Loucy (cell line): ENCODE measurements around the gene NEK3.

ENCODE experiments used
- H2AFZ ChIP-seq: fragments of 200-600 bp; sonication (generic); 2 replicates; pipeline ENCODE4 v1.6.0; 2016; ENCODE audit warnings: antibody characterized with exemption, mild to moderate bottlenecking, low read length, moderate library complexity
- H3F3A ChIP-seq: fragments of 200-600 bp; 2 replicates; pipeline ENCODE4 v1.6.0; 2016; ENCODE audit warnings: antibody characterized with exemption, low read depth, mild to moderate bottlenecking
- H3K27me3 ChIP-seq: fragments of 200-600 bp; sonication (generic); 2 replicates; pipeline ENCODE4 v1.6.1; 2014; ENCODE audit warnings: low read length, mild to moderate bottlenecking; ENCODE audit not compliant: insufficient read depth, poor library complexity, severe bottlenecking
- H3K36me3 ChIP-seq: fragments of 200-600 bp; sonication (generic); 2 replicates; pipeline ENCODE4 v1.6.1; 2016; ENCODE audit warnings: low read length; ENCODE audit not compliant: insufficient read depth
- H3K4me1 ChIP-seq: fragments of 200-600 bp; sonication (generic); 2 replicates; pipeline ENCODE4 v1.5.1; 2014; ENCODE audit warnings: low read length, mild to moderate bottlenecking; ENCODE audit not compliant: insufficient read depth, poor library complexity, severe bottlenecking
- H3K4me2 ChIP-seq: fragments of 200-600 bp; sonication (generic); 2 replicates; pipeline ENCODE4 v1.6.0; 2014; ENCODE audit warnings: antibody characterized with exemption, low read length, low read depth, mild to moderate bottlenecking; ENCODE audit not compliant: poor library complexity, severe bottlenecking
- H3K4me3 ChIP-seq: fragments of 200-600 bp; sonication (generic); 2 replicates; pipeline ENCODE4 v1.5.1; 2014; ENCODE audit warnings: low read length, mild to moderate bottlenecking, mixed read lengths; ENCODE audit not compliant: poor library complexity, severe bottlenecking
- H3K79me2 ChIP-seq: fragments of 200-600 bp; sonication (generic); 2 replicates; pipeline ENCODE4 v1.6.1; 2014; ENCODE audit warnings: low read length; ENCODE audit not compliant: insufficient read depth
- H3K9ac ChIP-seq: fragments of 200-600 bp; sonication (generic); 2 replicates; pipeline ENCODE4 v1.6.0; 2014; ENCODE audit warnings: mild to moderate bottlenecking, low read depth, low read length, moderate library complexity; ENCODE audit not compliant: poor library complexity, severe bottlenecking
- H3K9me2 ChIP-seq: fragments of 200-600 bp; sonication (generic); replicated peaks from 2 replicates; pipeline ENCODE4 v1.6.1; 2016; ENCODE audit warnings: low read depth, low read length, mixed read lengths
- H3K9me3 ChIP-seq: fragments of 200-600 bp; sonication (generic); 2 replicates; pipeline ENCODE4 v1.6.1; 2014; ENCODE audit warnings: mild to moderate bottlenecking, antibody characterized with exemption, low read length, low read depth; ENCODE audit not compliant: insufficient read depth
- H4K20me1 ChIP-seq: fragments of 200-600 bp; sonication (generic); 2 replicates; pipeline ENCODE4 v1.6.0; 2014; ENCODE audit warnings: antibody characterized with exemption, low read length, mild to moderate bottlenecking; ENCODE audit not compliant: insufficient read depth, poor library complexity, severe bottlenecking
- EZH2phosphoT487 ChIP-seq: fragments of 200-600 bp; IDR thresholded peaks from 2 replicates; pipeline ENCODE4 v1.6.1; 2018; ENCODE audit warnings: antibody characterized with exemption, mild to moderate bottlenecking, moderate library complexity, borderline replicate concordance
- TF ChIP-seq, protein P1 (sequence below): fragments of 200-600 bp; sonication (generic); conservative IDR thresholded peaks from 2 replicates; pipeline ENCODE4 v1.5.1; 2014; ENCODE audit warnings: mild to moderate bottlenecking, antibody characterized with exemption, low read length

Gene NEK3

GRCh38 chr13:52137489-52137888, 21.9 kb downstream of the NEK3 start:
- peaks cover 13% of the 10 kb centered on the region; the same call in 1 of the 2 replicates for H3K36me3 ChIP-seq
- no peaks in the 10 kb centered on the region for H3K27me3 ChIP-seq
- no peaks in the 10 kb centered on the region for H4K20me1 ChIP-seq
- H2AFZ ChIP-seq = no peak overlapping the region
- H3K4me2 ChIP-seq = no peak overlapping the region
- no peaks in the 10 kb centered on the region for H3K9me2 ChIP-seq
- H3K4me1 ChIP-seq = no peaks in the 10 kb centered on the region
- no peaks in the 10 kb centered on the region for H3K9me3 ChIP-seq
- no peak overlapping the region for H3K4me3 ChIP-seq
- H3K9ac ChIP-seq = no peak overlapping the region
- H3K79me2 ChIP-seq = no peaks in the 10 kb centered on the region
- TF ChIP-seq, protein P1, sequence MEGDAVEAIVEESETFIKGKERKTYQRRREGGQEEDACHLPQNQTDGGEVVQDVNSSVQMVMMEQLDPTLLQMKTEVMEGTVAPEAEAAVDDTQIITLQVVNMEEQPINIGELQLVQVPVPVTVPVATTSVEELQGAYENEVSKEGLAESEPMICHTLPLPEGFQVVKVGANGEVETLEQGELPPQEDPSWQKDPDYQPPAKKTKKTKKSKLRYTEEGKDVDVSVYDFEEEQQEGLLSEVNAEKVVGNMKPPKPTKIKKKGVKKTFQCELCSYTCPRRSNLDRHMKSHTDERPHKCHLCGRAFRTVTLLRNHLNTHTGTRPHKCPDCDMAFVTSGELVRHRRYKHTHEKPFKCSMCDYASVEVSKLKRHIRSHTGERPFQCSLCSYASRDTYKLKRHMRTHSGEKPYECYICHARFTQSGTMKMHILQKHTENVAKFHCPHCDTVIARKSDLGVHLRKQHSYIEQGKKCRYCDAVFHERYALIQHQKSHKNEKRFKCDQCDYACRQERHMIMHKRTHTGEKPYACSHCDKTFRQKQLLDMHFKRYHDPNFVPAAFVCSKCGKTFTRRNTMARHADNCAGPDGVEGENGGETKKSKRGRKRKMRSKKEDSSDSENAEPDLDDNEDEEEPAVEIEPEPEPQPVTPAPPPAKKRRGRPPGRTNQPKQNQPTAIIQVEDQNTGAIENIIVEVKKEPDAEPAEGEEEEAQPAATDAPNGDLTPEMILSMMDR = no peak
- no peak for TF ChIP-seq EZH2phosphoT487
- H3F3A ChIP-seq = no peaks in the 10 kb centered on the region

GRCh38 chr13:52136763-52137162, 22.6 kb downstream of the NEK3 start:
- Histone ChIP-seq H3K27me3 (no peaks in the 10 kb centered on the region), H2AFZ (no peak overlapping the region), H3K4me3 (no peak overlapping the region), H3K9ac (no peak overlapping the region), H3K4me2 (no peak overlapping the region), H4K20me1 (no peaks in the 10 kb centered on the region), H3K4me1 (no peaks in the 10 kb centered on the region), H3K79me2 (no peaks in the 10 kb centered on the region), H3F3A (no peaks in the 10 kb centered on the region), H3K9me2 (no peaks in the 10 kb centered on the region), H3K36me3 (peaks cover 13% of the 10 kb centered on the region; the same call in 1 of the 2 replicates), H3K9me3 (no peaks in the 10 kb centered on the region)
- TF ChIP-seq EZH2phosphoT487 = no peak
- TF ChIP-seq, protein P1 = no peak

- Histone ChIP-seq H2AFZ (no peak overlapping the region), H3K79me2 (no peaks in the 10 kb centered on the region), H3K4me3 (no peak overlapping the region), H3K36me3 (peaks cover 19% of the 10 kb centered on the region; the same call in 1 of the 2 replicates), H4K20me1 (no peaks in the 10 kb centered on the region), H3K9me2 (no peaks in the 10 kb centered on the region), H3K4me2 (no peak overlapping the region), H3K4me1 (peaks cover 8% of the 10 kb centered on the region), H3K9me3 (no peaks in the 10 kb centered on the region), H3F3A (no peaks in the 10 kb centered on the region), H3K9ac (no peak overlapping the region), H3K27me3 (no peaks in the 10 kb centered on the region)
- TF ChIP-seq, protein P1 = no peak
- no peak for TF ChIP-seq EZH2phosphoT487
These were observed 28.8 kb downstream of the NEK3 start for GRCh38 chr13:52130641-52131040.
